Measurements from ENCODE around the gene PUDP.
"Not testable (repeated sequence)": the region's sequence is repeated elsewhere in the genome, so short reads cannot be mapped to it uniquely, and the experiment has no call there.

PUDP gene

DNA sequence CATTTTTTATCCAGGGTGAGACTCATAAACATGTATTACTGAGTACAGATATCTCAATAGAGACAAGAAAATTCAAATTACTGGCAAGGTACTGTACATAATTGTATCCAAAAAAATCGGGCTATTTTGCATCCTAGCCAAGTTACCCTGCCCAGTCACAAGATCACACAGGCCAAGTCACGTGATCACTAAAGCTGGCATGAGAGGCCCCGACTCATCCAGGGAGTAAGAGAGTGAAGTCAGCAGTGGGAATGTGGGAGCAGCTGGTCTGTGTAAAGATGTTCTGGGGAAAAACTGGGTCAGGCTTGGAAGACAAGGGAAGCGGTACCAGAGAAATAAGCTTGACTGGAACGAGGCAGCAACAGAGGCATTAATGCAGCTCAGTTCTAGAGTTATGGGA lies 119.7 kb downstream of the PUDP start:
- no peak for DNase-seq (ENCODE audit: low read depth in 2 of 2)

- DNase-seq (ENCODE audit: low read depth in 2 of 2), result no peak
These were observed 120.9 kb downstream of the PUDP start for GRCh38 chrX:7027071-7027470.

DNA sequence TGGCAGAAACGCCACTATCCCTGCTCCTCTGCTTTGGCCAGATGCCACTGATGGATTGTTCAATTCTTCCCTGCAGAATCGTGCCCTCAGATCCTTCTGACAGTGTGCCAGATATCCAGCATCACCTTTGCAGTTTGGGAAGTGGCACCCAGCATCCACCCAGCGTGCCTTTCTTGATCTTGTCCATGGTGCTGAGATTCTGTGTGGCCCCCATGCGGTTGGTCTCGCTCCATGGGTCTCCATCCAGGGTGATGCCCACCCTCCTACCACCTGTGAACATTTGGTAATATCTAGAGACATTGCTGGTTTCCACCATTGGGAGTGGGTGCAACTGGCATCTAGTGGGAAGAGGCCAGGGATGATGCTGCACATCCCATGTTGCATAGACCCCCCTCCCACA lies 121.6 kb downstream of the PUDP start:
- not testable (repeated sequence) for DNase-seq (ENCODE audit: low read depth in 2 of 2)

DNA sequence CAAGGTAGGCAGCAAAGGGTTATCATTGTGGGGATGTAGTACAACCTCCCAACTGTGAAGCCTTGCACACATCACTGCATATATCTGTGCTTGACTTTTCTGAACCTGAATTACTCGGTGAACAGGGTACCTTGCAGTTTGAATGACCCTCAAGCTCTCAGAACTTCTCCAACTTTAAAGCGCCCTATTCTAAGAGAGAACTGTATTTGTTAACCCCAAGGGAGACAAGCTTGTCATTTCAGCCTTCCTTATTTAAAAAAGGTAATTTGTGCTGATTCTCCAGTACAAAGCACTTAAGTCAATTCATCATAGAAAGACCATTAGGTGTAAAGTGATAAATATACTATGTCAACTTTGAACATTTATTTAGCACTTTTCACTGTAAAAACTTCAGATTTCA lies 122.5 kb downstream of the PUDP start:
- no peak for DNase-seq (ENCODE audit: low read depth in 2 of 2)

- no peak for DNase-seq (ENCODE audit: low read depth in 2 of 2)
These were observed 123.1 kb downstream of the PUDP start for GRCh38 chrX:7024850-7025249.

DNA sequence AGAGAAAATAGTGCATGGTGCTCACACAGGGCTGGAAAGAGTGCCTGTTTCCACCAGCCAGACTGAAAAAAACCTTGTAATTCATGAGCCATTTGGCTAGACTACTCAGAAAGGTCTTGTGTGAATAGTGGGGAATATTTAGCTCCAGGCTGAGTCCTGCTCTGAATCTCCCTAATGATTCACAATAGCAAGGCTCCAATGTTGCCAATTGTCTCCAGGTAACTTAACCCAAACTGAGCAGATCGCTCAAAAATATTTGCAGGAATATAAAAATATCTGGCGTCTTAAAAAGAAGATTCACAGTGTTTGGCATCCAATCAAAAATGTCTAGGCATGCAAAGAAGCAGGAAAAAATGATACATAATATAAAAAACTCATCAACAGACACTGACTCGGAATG lies 125.0 kb downstream of the PUDP start:
- not testable (repeated sequence) for DNase-seq (ENCODE audit: low read depth in 2 of 2)

DNA sequence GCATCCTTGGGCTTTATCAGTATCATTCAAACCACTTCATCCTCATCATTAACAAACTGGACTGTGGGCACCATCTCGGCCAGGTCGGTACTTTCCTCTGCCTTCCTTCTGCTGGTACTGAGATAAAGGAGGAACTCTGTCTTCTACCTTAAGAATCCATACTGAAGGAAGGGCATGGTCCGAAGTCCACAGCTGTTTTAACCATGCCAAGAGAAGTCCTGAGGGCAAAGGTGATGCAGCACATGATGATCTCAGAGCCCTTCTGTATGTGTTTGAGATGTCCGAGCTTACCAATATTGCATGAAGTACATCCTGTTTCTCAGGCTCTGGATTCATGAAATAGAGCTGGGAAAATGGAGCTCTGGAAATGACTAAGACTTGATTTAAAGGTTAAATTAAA lies 126.0 kb downstream of the PUDP start:
- DNase-seq (ENCODE audit: low read depth in 2 of 2), result no peak

DNA sequence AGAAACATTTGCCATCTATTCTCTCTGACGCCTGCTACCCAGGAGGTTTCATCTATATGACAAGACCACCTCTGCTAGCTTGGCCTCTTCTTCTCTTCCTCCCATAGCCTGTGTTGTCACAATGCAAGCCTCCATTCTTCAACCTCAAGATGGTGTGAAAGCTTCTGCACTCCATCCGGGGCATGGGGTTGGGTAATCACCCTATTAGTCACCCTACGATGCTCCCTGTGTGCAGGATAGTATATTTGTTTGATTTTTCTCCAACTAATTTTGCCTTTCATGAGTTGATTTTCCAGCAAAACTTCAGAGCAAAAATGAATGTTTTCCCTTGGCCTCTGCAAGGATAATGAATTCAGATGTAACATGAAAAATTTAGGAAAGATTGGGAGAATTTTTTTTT lies 128.4 kb downstream of the PUDP start:
- no peak for DNase-seq (ENCODE audit: low read depth in 2 of 2)

- peak; percentile 13 to 15 for DNase-seq (ENCODE audit: low read depth in 2 of 2)
These were observed 135.6 kb downstream of the PUDP start for GRCh38 chrX:7012262-7012834.

- not testable (repeated sequence) for DNase-seq (ENCODE audit: low read depth in 2 of 2)
These were observed 137.1 kb downstream of the PUDP start for GRCh38 chrX:7010897-7011296.

- DNase-seq (ENCODE audit: low read depth in 2 of 2), result not testable (repeated sequence)
These were observed 140.6 kb downstream of the PUDP start for GRCh38 chrX:7007328-7007727.
